HG02642 (cell line): ENCODE data around the gene SHROOM2.

Source experiments
- ATAC-seq: cut with Tn5 transposase; IDR thresholded peaks from one replicate; pipeline ENCODE4 v1.9.1; 2021; ENCODE audit warnings: mild to moderate bottlenecking; ENCODE audit not compliant: unreplicated experiment, poor library complexity

Gene SHROOM2

GRCh38 chrX:9862525-9862924, 76.3 kb downstream of the SHROOM2 start:
- ATAC-seq = no peak

- ATAC-seq = no peak
Measured at GRCh38 chrX:9862953-9863352, 76.7 kb downstream of the SHROOM2 start.

- ATAC-seq = no peak
Measured at GRCh38 chrX:9864011-9864410, 77.8 kb downstream of the SHROOM2 start.

GRCh38 chrX:9865804-9866472, 79.7 kb downstream of the SHROOM2 start:
- ATAC-seq = no peak

GRCh38 chrX:9866633-9867032, 80.4 kb downstream of the SHROOM2 start:
- no peak for ATAC-seq

GRCh38 chrX:9867226-9867625, 81.0 kb downstream of the SHROOM2 start:
- no peak for ATAC-seq

- ATAC-seq = no peak
Measured at GRCh38 chrX:9867753-9868152, 81.5 kb downstream of the SHROOM2 start.

- ATAC-seq = no peak
Measured at GRCh38 chrX:9871701-9872268, 85.6 kb downstream of the SHROOM2 start.

- ATAC-seq = no peak
Measured at GRCh38 chrX:9873360-9873759, 87.1 kb downstream of the SHROOM2 start.

GRCh38 chrX:9873952-9874351, 87.7 kb downstream of the SHROOM2 start:
- ATAC-seq = peak; percentile 77

GRCh38 chrX:9874483-9874882, 88.3 kb downstream of the SHROOM2 start:
- no peak for ATAC-seq

GRCh38 chrX:9875801-9876200, 89.6 kb downstream of the SHROOM2 start:
- ATAC-seq = no peak

- no peak for ATAC-seq
Measured at GRCh38 chrX:9876201-9876600, 90.0 kb downstream of the SHROOM2 start.

- ATAC-seq = no peak
Measured at GRCh38 chrX:9878146-9878820, 92.1 kb downstream of the SHROOM2 start.

GRCh38 chrX:9880237-9880636, 94.0 kb downstream of the SHROOM2 start:
- no peak for ATAC-seq

GRCh38 chrX:9880870-9881269, 94.6 kb downstream of the SHROOM2 start:
- no peak for ATAC-seq

- ATAC-seq = no peak
Measured at GRCh38 chrX:9882669-9883446, 96.6 kb downstream of the SHROOM2 start.

GRCh38 chrX:9884031-9884779, 98.0 kb downstream of the SHROOM2 start:
- no peak for ATAC-seq

GRCh38 chrX:9885150-9885549, 98.9 kb downstream of the SHROOM2 start:
- ATAC-seq = peak; percentile 60

- no peak for ATAC-seq
Measured at GRCh38 chrX:9887659-9888297, 101.5 kb downstream of the SHROOM2 start.
